GM23338 (cell line): ENCODE data around the gene KCNK17. TPM values are rescaled to one million over a fixed set of nuclear protein-coding genes. Genes with fewer than 3 reads are reported as not detected.
A peak's percentile ranks its signal among the peaks of the same experiment; 100 is the strongest.

Source experiments
- ATAC-seq: fragments of 200-7000 bp; cut with Tn5 transposase; 3 replicates; pipeline ENCODE4 v1.9.1; 2020
- DNase-seq: peaks from one replicate; pipeline ENCODE4 v3.0.0-alpha.2; 2015; ENCODE audit warnings: low spot score
- H2AFZ ChIP-seq: fragments of 200-600 bp; sonication (generic); 2 replicates; pipeline ENCODE4 v1.8.0; 2016; ENCODE audit warnings: antibody characterized with exemption, mild to moderate bottlenecking, moderate library complexity
- H3F3A ChIP-seq: fragments of 200-600 bp; sonication (generic); replicated peaks from 2 replicates; pipeline ENCODE4 v1.8.0; 2017; ENCODE audit warnings: antibody characterized with exemption, mixed run types, low read depth
- H3K27ac ChIP-seq: fragments of 200-600 bp; sonication (generic); 2 replicates; pipeline ENCODE4 v1.6.1; 2016; ENCODE audit warnings: low read depth
- H3K27me3 ChIP-seq: fragments of 200-600 bp; sonication (generic); 2 replicates; pipeline ENCODE4 v1.8.0; 2016; ENCODE audit warnings: mild to moderate bottlenecking, mixed run types, moderate library complexity; ENCODE audit not compliant: insufficient read depth
- H3K36me3 ChIP-seq: fragments of 200-600 bp; sonication (generic); 2 replicates; pipeline ENCODE4 v1.8.0; 2016; ENCODE audit warnings: mild to moderate bottlenecking; ENCODE audit not compliant: insufficient read depth
- H3K4me1 ChIP-seq: fragments of 200-600 bp; sonication (generic); 2 replicates; pipeline ENCODE4 v1.8.0; 2016; ENCODE audit warnings: mild to moderate bottlenecking, moderate library complexity; ENCODE audit not compliant: insufficient read depth
- H3K4me2 ChIP-seq: fragments of 200-600 bp; sonication (generic); 2 replicates; pipeline ENCODE4 v1.7.1; 2017; ENCODE audit warnings: mixed run types
- H3K4me3 ChIP-seq: fragments of 200-600 bp; sonication (generic); 2 replicates; pipeline ENCODE4 v1.6.1; 2016; ENCODE audit warnings: mixed run types
- H3K79me2 ChIP-seq: fragments of 200-600 bp; sonication (generic); replicated peaks from 2 replicates; pipeline ENCODE4 v1.8.0; 2017; ENCODE audit warnings: mild to moderate bottlenecking; ENCODE audit not compliant: insufficient read depth
- H3K9me2 ChIP-seq: fragments of 200-600 bp; sonication (generic); 2 replicates; pipeline ENCODE4 v1.8.0; 2017; ENCODE audit not compliant: insufficient read depth
- H4K20me1 ChIP-seq: fragments of 200-600 bp; sonication (generic); replicated peaks from 2 replicates; pipeline ENCODE4 v1.8.0; 2017; ENCODE audit warnings: mild to moderate bottlenecking; ENCODE audit not compliant: insufficient read depth
- H3K27ac Mint-ChIP-seq: 2 replicates; pipeline ENCODE4 v1.8.0; 2020; ENCODE audit warnings: inconsistent platforms, mild to moderate bottlenecking, moderate library complexity, mixed read lengths
- H3K27me3 Mint-ChIP-seq: 3 replicates; pipeline ENCODE4 v1.8.0; 2022; ENCODE audit warnings: low read depth, mild to moderate bottlenecking, moderate library complexity, mixed read lengths, inconsistent platforms; ENCODE audit not compliant: insufficient read depth, poor library complexity
- H3K36me3 Mint-ChIP-seq: 3 replicates; pipeline ENCODE4 v1.8.0; 2021; ENCODE audit warnings: low read depth, mild to moderate bottlenecking, inconsistent platforms, moderate library complexity, mixed read lengths
- H3K4me1 Mint-ChIP-seq: 3 replicates; pipeline ENCODE4 v1.8.0; 2020; ENCODE audit warnings: mild to moderate bottlenecking, inconsistent platforms, mixed read lengths
- H3K4me3 Mint-ChIP-seq: 3 replicates; pipeline ENCODE4 v1.8.0; 2021; ENCODE audit warnings: moderate library complexity, mild to moderate bottlenecking, inconsistent platforms, mixed read lengths
- H3K9me3 Mint-ChIP-seq: 3 replicates; pipeline ENCODE4 v1.8.0; 2020; ENCODE audit warnings: moderate library complexity, mild to moderate bottlenecking, inconsistent platforms, mixed read lengths
- CREB1 ChIP-seq: fragments of 250-450 bp; sonication (Bioruptor Pico); IDR thresholded peaks from 2 replicates; pipeline ENCODE4 v1.5.0; 2020; ENCODE audit warnings: low read depth, mild to moderate bottlenecking, moderate library complexity
- EZH2 ChIP-seq: fragments of 200-600 bp; sonication (generic); IDR thresholded peaks from one replicate; pipeline ENCODE4 v1.8.0; 2017; ENCODE audit warnings: antibody characterized with exemption, mild to moderate bottlenecking, low read depth; ENCODE audit not compliant: unreplicated experiment
- EZH2phosphoT487 ChIP-seq: fragments of 200-600 bp; sonication (generic); IDR thresholded peaks from one replicate; pipeline ENCODE4 v1.8.1; 2018; ENCODE audit warnings: antibody characterized with exemption; ENCODE audit not compliant: unreplicated experiment
- JUNB ChIP-seq: IDR thresholded peaks from one replicate; pipeline ENCODE4 v1.6.1; 2016; ENCODE audit warnings: antibody characterized with exemption; ENCODE audit not compliant: unreplicated experiment
- NANOG ChIP-seq: IDR thresholded peaks from 2 replicates; pipeline ENCODE4 v1.6.1; 2016; ENCODE audit warnings: antibody characterized with exemption, borderline replicate concordance
- POLR2AphosphoS5 ChIP-seq: IDR thresholded peaks from 2 replicates; pipeline ENCODE4 v1.6.1; 2016; ENCODE audit warnings: antibody characterized with exemption, low read depth
- REST ChIP-seq: IDR thresholded peaks from one replicate; pipeline ENCODE4 v1.6.1; 2018; ENCODE audit warnings: antibody characterized with exemption; ENCODE audit not compliant: unreplicated experiment
- STAT1 ChIP-seq: IDR thresholded peaks from one replicate; pipeline ENCODE4 v1.6.1; 2016; ENCODE audit warnings: antibody characterized with exemption; ENCODE audit not compliant: unreplicated experiment
- ZNF114 ChIP-seq: fragments of 250-450 bp; sonication (Bioruptor Pico); IDR thresholded peaks from 2 replicates; pipeline ENCODE4 v1.5.0; 2020; ENCODE audit warnings: mild to moderate bottlenecking, moderate library complexity
- ZNF331 ChIP-seq: fragments of 250-450 bp; sonication (Bioruptor Pico); IDR thresholded peaks from 2 replicates; pipeline ENCODE4 v1.5.0; 2020; ENCODE audit warnings: low read depth, mild to moderate bottlenecking, moderate library complexity
- ZNF462 ChIP-seq: fragments of 250-450 bp; sonication (Bioruptor Pico); IDR thresholded peaks from 2 replicates; pipeline ENCODE4 v1.5.0; 2020; ENCODE audit warnings: mild to moderate bottlenecking, moderate library complexity
- polyA plus RNA-seq: library from polyadenylated mRNA; unstranded; fragments of >200 nt; fragmentation: Nextera tagmentation; extraction: Ambion mirVana; gene quantifications from 2 replicates; pipeline ENCODE4 v1.2.1, GENCODE V29; 2016
- total RNA-seq: library from RNA; depleted of rRNA; stranded (reverse); fragments of >200 nt; shearing (Covaris generic); gene quantifications from 2 replicates; pipeline ENCODE4 v1.2.3, GENCODE V29; 2014
- TF ChIP-seq, protein P1 (sequence below), 2 experiments: fragments of 200-600 bp in 1 of 2; sonication (generic) in 1 of 2; conservative IDR thresholded peaks; 2 replicates each; pipeline versions ENCODE4 v1.5.1 to v1.6.1; 2016 to 2017; ENCODE audit warnings: antibody characterized with exemption in 2 of 2, low read depth in 2 of 2, mild to moderate bottlenecking in 2 of 2, moderate library complexity in 1 of 2
- TF ChIP-seq, protein P2 (sequence below): IDR thresholded peaks from 2 replicates; pipeline ENCODE4 v1.6.1; 2016; ENCODE audit warnings: antibody characterized with exemption

The KCNK17 gene
- total and polyA plus RNA-seq, 2 experiments from 2014 or later, result 2.2 to 3.1 TPM

GRCh38 chr6:39295611-39296011 is 18.6 kb downstream of the KCNK17 start:
- peaks cover 27% of the 10 kb centered on the region for H3K4me1 ChIP-seq
- H4K20me1 ChIP-seq, result no peaks in the 10 kb centered on the region
- H3K79me2 ChIP-seq, result no peaks in the 10 kb centered on the region
- H3K4me3 Mint-ChIP-seq, result no peak overlapping the region
- no peak overlapping the region for H3K27ac ChIP-seq
- no peaks in the 10 kb centered on the region for H3F3A ChIP-seq
- peaks cover 31% of the 10 kb centered on the region for H3K4me1 Mint-ChIP-seq
- no peak overlapping the region for H2AFZ ChIP-seq
- peaks cover 35% of the 10 kb centered on the region for H3K27me3 Mint-ChIP-seq
- H3K27me3 ChIP-seq, result no peaks in the 10 kb centered on the region
- H3K36me3 ChIP-seq, result no peaks in the 10 kb centered on the region
- H3K36me3 Mint-ChIP-seq, result no peaks in the 10 kb centered on the region
- TF ChIP-seq ZNF462 (CRISPR knock-in tag) (no peak), ZNF331 (CRISPR knock-in tag) (no peak), REST (no peak), EZH2 (no peak), CREB1 (CRISPR knock-in tag) (no peak), EZH2phosphoT487 (no peak), STAT1 (no peak), ZNF114 (no peak), NANOG (no peak), JUNB (no peak), POLR2AphosphoS5 (no peak)
- TF ChIP-seq, protein P1, sequence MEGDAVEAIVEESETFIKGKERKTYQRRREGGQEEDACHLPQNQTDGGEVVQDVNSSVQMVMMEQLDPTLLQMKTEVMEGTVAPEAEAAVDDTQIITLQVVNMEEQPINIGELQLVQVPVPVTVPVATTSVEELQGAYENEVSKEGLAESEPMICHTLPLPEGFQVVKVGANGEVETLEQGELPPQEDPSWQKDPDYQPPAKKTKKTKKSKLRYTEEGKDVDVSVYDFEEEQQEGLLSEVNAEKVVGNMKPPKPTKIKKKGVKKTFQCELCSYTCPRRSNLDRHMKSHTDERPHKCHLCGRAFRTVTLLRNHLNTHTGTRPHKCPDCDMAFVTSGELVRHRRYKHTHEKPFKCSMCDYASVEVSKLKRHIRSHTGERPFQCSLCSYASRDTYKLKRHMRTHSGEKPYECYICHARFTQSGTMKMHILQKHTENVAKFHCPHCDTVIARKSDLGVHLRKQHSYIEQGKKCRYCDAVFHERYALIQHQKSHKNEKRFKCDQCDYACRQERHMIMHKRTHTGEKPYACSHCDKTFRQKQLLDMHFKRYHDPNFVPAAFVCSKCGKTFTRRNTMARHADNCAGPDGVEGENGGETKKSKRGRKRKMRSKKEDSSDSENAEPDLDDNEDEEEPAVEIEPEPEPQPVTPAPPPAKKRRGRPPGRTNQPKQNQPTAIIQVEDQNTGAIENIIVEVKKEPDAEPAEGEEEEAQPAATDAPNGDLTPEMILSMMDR (conservative IDR thresholded peaks at IDR 0.05; ENCODE audit: low read depth in 2 of 2), result no peak
- TF ChIP-seq, protein P2, sequence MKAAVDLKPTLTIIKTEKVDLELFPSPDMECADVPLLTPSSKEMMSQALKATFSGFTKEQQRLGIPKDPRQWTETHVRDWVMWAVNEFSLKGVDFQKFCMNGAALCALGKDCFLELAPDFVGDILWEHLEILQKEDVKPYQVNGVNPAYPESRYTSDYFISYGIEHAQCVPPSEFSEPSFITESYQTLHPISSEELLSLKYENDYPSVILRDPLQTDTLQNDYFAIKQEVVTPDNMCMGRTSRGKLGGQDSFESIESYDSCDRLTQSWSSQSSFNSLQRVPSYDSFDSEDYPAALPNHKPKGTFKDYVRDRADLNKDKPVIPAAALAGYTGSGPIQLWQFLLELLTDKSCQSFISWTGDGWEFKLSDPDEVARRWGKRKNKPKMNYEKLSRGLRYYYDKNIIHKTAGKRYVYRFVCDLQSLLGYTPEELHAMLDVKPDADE, result no peak
- DNase-seq (no peak), ATAC-seq (peak; percentile 27; the same call in 2 of the 3 replicates)
- no peak overlapping the region for H3K27ac Mint-ChIP-seq
- H3K4me3 ChIP-seq, result no peak overlapping the region
- no peak overlapping the region for H3K4me2 ChIP-seq
- H3K9me2 ChIP-seq, result peaks cover 11% of the 10 kb centered on the region
- no peaks in the 10 kb centered on the region; the same call in 2 of the 3 replicates for H3K9me3 Mint-ChIP-seq
